ENCODE results near the gene GAB2. TPM values are rescaled to one million over a fixed set of nuclear protein-coding genes. Genes with fewer than 3 reads are reported as not detected.
A peak's percentile ranks its signal among the peaks of the same experiment; 100 is the strongest.

The GAB2 gene
- total RNA-seq, 3 donors from 2014 or later, result 21.5 to 36.1 (median 26.6) TPM

- H3K36me3 ChIP-seq (ENCODE audit: low read depth), result no peaks in the 10 kb centered on the region
- intact Hi-C loops (cut with DNase I, micrococcal nuclease), result no loop called here
- ATAC-seq (peak; percentile 40), DNase-seq (no peak)
- peaks cover 13% of the 10 kb centered on the region for H3K4me1 ChIP-seq (ENCODE audit: low read depth)
- H3K9me3 ChIP-seq, result no peaks in the 10 kb centered on the region
- no peak overlapping the region for H3K4me3 ChIP-seq
- TF ChIP-seq, protein P1, sequence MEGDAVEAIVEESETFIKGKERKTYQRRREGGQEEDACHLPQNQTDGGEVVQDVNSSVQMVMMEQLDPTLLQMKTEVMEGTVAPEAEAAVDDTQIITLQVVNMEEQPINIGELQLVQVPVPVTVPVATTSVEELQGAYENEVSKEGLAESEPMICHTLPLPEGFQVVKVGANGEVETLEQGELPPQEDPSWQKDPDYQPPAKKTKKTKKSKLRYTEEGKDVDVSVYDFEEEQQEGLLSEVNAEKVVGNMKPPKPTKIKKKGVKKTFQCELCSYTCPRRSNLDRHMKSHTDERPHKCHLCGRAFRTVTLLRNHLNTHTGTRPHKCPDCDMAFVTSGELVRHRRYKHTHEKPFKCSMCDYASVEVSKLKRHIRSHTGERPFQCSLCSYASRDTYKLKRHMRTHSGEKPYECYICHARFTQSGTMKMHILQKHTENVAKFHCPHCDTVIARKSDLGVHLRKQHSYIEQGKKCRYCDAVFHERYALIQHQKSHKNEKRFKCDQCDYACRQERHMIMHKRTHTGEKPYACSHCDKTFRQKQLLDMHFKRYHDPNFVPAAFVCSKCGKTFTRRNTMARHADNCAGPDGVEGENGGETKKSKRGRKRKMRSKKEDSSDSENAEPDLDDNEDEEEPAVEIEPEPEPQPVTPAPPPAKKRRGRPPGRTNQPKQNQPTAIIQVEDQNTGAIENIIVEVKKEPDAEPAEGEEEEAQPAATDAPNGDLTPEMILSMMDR (IDR thresholded peaks at IDR 0.05), result no peak
Measured at GRCh38 chr11:78432058-78432515, 14.5 kb upstream of the GAB2 start.

DNA sequence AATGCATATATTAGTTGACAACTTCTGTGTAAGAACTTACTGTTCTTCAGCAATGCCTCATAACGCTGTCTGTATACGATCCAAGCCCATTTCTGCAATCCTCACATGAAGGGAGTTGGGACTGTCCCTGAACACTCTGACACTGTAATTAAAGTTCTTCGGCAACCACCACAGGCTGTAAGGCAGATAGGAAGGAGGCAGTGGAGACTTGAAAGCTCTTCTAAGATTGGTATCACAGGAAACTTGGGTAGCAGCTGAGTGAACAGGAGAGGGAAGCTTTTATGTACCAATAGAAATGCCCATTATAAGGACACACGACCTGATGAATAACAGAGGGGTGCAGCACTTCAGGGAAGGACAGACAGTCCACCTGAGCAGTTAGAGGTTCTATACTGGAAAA lies 12.0 kb upstream of the GAB2 start:
- peaks cover 13% of the 10 kb centered on the region for H3K4me1 ChIP-seq (ENCODE audit: low read depth)
- TF ChIP-seq, protein P1 (IDR thresholded peaks at IDR 0.05), result no peak
- H3K36me3 ChIP-seq (ENCODE audit: low read depth), result no peaks in the 10 kb centered on the region
- ATAC-seq, result peak; percentile 64
- intact Hi-C loops (cut with DNase I, micrococcal nuclease), result no loop called here
- no peak overlapping the region for H3K4me3 ChIP-seq
- DNase-seq, result no peak
- H3K9me3 ChIP-seq, result no peaks in the 10 kb centered on the region

DNA sequence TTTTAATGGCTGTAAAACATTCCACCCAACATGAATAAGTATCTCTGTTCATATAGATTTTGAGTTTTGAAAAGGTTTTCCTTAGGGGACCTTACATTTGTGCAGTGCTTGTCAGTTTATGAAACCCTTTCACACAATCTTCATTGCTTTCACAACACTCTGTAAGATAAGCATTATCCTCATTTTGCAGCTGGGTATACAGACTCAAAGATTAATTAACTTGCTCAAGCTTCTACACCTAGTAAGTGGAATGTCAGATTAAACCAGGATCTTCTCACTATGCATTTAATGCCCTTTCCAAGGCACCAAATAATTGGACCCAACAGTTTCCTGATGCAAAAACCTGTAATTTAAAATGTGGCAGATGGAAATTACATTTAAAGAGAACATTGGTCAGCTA lies 11.6 kb upstream of the GAB2 start:
- Histone ChIP-seq H3K9me3 (no peaks in the 10 kb centered on the region), H3K36me3 (ENCODE audit: low read depth) (no peaks in the 10 kb centered on the region), H3K4me1 (ENCODE audit: low read depth) (peaks cover 13% of the 10 kb centered on the region), H3K4me3 (no peak overlapping the region)
- TF ChIP-seq, protein P1 (IDR thresholded peaks at IDR 0.05), result no peak
- ATAC-seq (no peak), DNase-seq (no peak)
- intact Hi-C loops (cut with DNase I, micrococcal nuclease), result no loop called here

- no peak overlapping the region for H3K4me3 ChIP-seq
- ATAC-seq, result peak; percentile 80
- DNase-seq, result no peak
- TF ChIP-seq, protein P1 (IDR thresholded peaks at IDR 0.05), result no peak
- H3K36me3 ChIP-seq (ENCODE audit: low read depth), result no peaks in the 10 kb centered on the region
- intact Hi-C loops (cut with DNase I, micrococcal nuclease), result no loop called here
- H3K9me3 ChIP-seq, result no peaks in the 10 kb centered on the region
- peaks cover 13% of the 10 kb centered on the region for H3K4me1 ChIP-seq (ENCODE audit: low read depth)
Measured at GRCh38 chr11:78428773-78429172, 11.2 kb upstream of the GAB2 start.

DNA sequence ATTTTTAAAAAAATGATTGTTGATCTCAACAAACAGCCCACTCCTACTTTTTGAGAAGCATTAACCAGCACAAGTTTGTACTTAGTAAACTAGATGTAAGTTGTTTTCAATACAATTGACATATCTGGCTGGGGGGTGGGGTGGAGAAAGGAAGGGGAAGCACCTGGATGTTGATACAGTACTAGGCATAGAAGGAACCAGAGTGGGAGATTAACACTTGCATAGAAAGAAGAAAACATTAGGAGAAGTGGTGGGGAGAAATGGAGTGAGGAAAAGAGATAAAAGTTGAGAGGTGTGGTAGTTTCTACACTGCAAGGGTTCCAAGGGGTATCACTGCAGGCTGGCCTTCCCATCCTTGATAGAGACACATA lies 10.6 kb upstream of the GAB2 start:
- DNase-seq, result no peak
- ATAC-seq, result no peak
- H3K4me3 ChIP-seq, result no peak overlapping the region
- no peaks in the 10 kb centered on the region for H3K36me3 ChIP-seq (ENCODE audit: low read depth)
- H3K9me3 ChIP-seq, result no peaks in the 10 kb centered on the region
- TF ChIP-seq, protein P1 (IDR thresholded peaks at IDR 0.05), result no peak
- H3K4me1 ChIP-seq (ENCODE audit: low read depth), result peaks cover 13% of the 10 kb centered on the region
- intact Hi-C loops (cut with DNase I, micrococcal nuclease), result no loop called here
